IMR-90 (cell line): ENCODE results near the gene TIMM17B. TPM values are rescaled to one million over a fixed set of nuclear protein-coding genes. Genes with fewer than 3 reads are reported as not detected.

Experiments
- ATAC-seq: fragments of 200-7000 bp; cut with Tn5 transposase; 2 replicates; pipeline ENCODE4 v1.9.1; 2020; ENCODE audit warnings: low read depth, mild to moderate bottlenecking, moderate library complexity
- BruUV-seq: library from RNA; stranded (reverse); fragments of 400-500 nt; replicated peaks from 2 replicates; lab custom pipeline; 2021; lab: Mats Ljungman, UMichigan
- CTCF ChIA-PET: fragments of 300-600 bp; formaldehyde crosslinking; extraction: SDS; loops from one replicate; lab custom pipeline; 2021; ENCODE audit warnings: antibody characterized with exemption; lab: Yijun Ruan, JAX
- POLR2A ChIA-PET: fragments of 300-600 bp; sonication (Branson Sonifier 250); formaldehyde crosslinking; loops from one replicate; lab custom pipeline; 2022; ENCODE audit warnings: antibody characterized with exemption; ENCODE audit not compliant: unreplicated experiment; lab: Charles Lee
- DNase-seq: peaks from one replicate; pipeline ENCODE4 v3.0.0; 2013
- H2AFZ ChIP-seq: replicated peaks from 2 replicates; pipeline ENCODE3; 2013; ENCODE audit warnings: low read length, mild to moderate bottlenecking; ENCODE audit not compliant: poor library complexity
- H2AK5ac ChIP-seq: 2 replicates; pipeline ENCODE4 v1.6.1; 2013; ENCODE audit warnings: low read depth, low read length, inconsistent platforms
- H2AK9ac ChIP-seq: replicated peaks from 2 replicates; pipeline ENCODE3; 2013; ENCODE audit warnings: mild to moderate bottlenecking, low read depth, low read length, moderate library complexity; ENCODE audit not compliant: poor library complexity
- H2BK120ac ChIP-seq: 2 replicates; pipeline ENCODE4 v1.6.1; 2013; ENCODE audit warnings: low read depth, low read length, inconsistent platforms
- H2BK15ac ChIP-seq: 3 replicates; pipeline ENCODE4 v1.6.1; 2013; ENCODE audit warnings: low read depth, low read length, inconsistent platforms
- H2BK20ac ChIP-seq: 2 replicates; pipeline ENCODE4 v1.6.1; 2013; ENCODE audit warnings: low read depth, mild to moderate bottlenecking, inconsistent platforms, low read length, moderate library complexity
- H2BK5ac ChIP-seq: 2 replicates; pipeline ENCODE4 v1.6.1; 2013; ENCODE audit warnings: mild to moderate bottlenecking, low read depth, low read length, inconsistent platforms; ENCODE audit not compliant: poor library complexity, severe bottlenecking
- H3K14ac ChIP-seq: replicated peaks from 2 replicates; pipeline ENCODE4 v1.6.1; 2013; ENCODE audit warnings: low read depth, low read length, inconsistent platforms
- H3K18ac ChIP-seq: 2 replicates; pipeline ENCODE4 v1.6.1; 2013; ENCODE audit warnings: low read depth, low read length, control low read depth
- H3K23ac ChIP-seq: 2 replicates; pipeline ENCODE4 v1.6.1; 2013; ENCODE audit warnings: low read depth, low read length, inconsistent platforms
- H3K27ac ChIP-seq: 2 replicates; pipeline ENCODE4 v1.5.1; 2013; ENCODE audit warnings: mild to moderate bottlenecking, control low read depth, low read length; ENCODE audit not compliant: insufficient read depth
- H3K27me3 ChIP-seq: 2 replicates; pipeline ENCODE4 v1.6.1; 2013; ENCODE audit warnings: low read length; ENCODE audit not compliant: control insufficient read depth, insufficient read depth
- H3K36me3 ChIP-seq: 2 replicates; pipeline ENCODE4 v1.6.1; 2013; ENCODE audit warnings: low read length, mixed read lengths; ENCODE audit not compliant: control insufficient read depth, insufficient read depth
- H3K4ac ChIP-seq: 2 replicates; pipeline ENCODE4 v1.6.1; 2013; ENCODE audit warnings: low read depth, low read length, inconsistent platforms
- H3K4me1 ChIP-seq: 2 replicates; pipeline ENCODE4 v1.6.1; 2013; ENCODE audit warnings: low read length, mixed read lengths; ENCODE audit not compliant: control insufficient read depth, insufficient read depth
- H3K4me2 ChIP-seq: 2 replicates; pipeline ENCODE4 v1.6.1; 2013; ENCODE audit warnings: low read depth, mild to moderate bottlenecking, control low read depth, low read length, moderate library complexity
- H3K4me3 ChIP-seq: 2 replicates; pipeline ENCODE4 v1.5.1; 2013; ENCODE audit warnings: low read depth, mild to moderate bottlenecking, control low read depth, low read length, moderate library complexity; ENCODE audit not compliant: insufficient read depth
- H3K56ac ChIP-seq: 2 replicates; pipeline ENCODE4 v1.6.1; 2013; ENCODE audit warnings: low read length, inconsistent platforms; ENCODE audit not compliant: insufficient read depth; ENCODE audit errors: extremely low read depth
- H3K79me1 ChIP-seq, 2 experiments: 2 replicates each; pipeline ENCODE4 v1.6.1; 2013; ENCODE audit warnings: low read length in 2 of 2, inconsistent platforms in 1 of 2, low read depth in 1 of 2
- H3K9ac ChIP-seq: 2 replicates; pipeline ENCODE4 v1.6.1; 2013; ENCODE audit warnings: low read depth, low read length, control low read depth
- H3K9me1 ChIP-seq: 2 replicates; pipeline ENCODE4 v1.6.1; 2013; ENCODE audit warnings: low read length, inconsistent platforms; ENCODE audit not compliant: insufficient read depth
- H3K9me3 ChIP-seq: 2 replicates; pipeline ENCODE4 v1.6.1; 2013; ENCODE audit warnings: low read length; ENCODE audit not compliant: control insufficient read depth, insufficient read depth
- H4K20me1 ChIP-seq: 2 replicates; pipeline ENCODE4 v1.6.1; 2013; ENCODE audit warnings: low read length, inconsistent platforms; ENCODE audit not compliant: insufficient read depth
- H4K5ac ChIP-seq: 2 replicates; pipeline ENCODE4 v1.6.1; 2013; ENCODE audit warnings: mild to moderate bottlenecking, low read depth, low read length, control low read depth
- H4K8ac ChIP-seq, 2 experiments: 2 replicates each; pipeline ENCODE4 v1.6.1; 2013; ENCODE audit warnings: low read depth in 2 of 2, low read length in 2 of 2, control low read depth in 1 of 2, inconsistent platforms in 1 of 2
- H4K91ac ChIP-seq: 2 replicates; pipeline ENCODE4 v1.6.1; 2013; ENCODE audit warnings: low read depth, low read length, inconsistent platforms; ENCODE audit not compliant: insufficient read depth
- BHLHE40 ChIP-seq: fragments of 150-350 bp; IDR thresholded peaks from 2 replicates; pipeline ENCODE4 v1.6.1; 2016; ENCODE audit warnings: mild to moderate bottlenecking, low read depth, low read length
- CEBPB ChIP-seq: IDR thresholded peaks from 2 replicates; pipeline ENCODE4 v1.6.1; 2012; ENCODE audit warnings: low read depth, low read length, improper control_type of control experiment
- CHD1 ChIP-seq: IDR thresholded peaks from 2 replicates; pipeline ENCODE4 v1.6.1; 2012; ENCODE audit warnings: low read depth, low read length, improper control_type of control experiment
- MAZ ChIP-seq: IDR thresholded peaks from 2 replicates; pipeline ENCODE4 v1.6.1; 2012; ENCODE audit warnings: low read depth, mild to moderate bottlenecking, low read length, improper control_type of control experiment, moderate library complexity, borderline replicate concordance
- MXI1 ChIP-seq: IDR thresholded peaks from 2 replicates; pipeline ENCODE4 v1.6.1; 2012; ENCODE audit warnings: low read depth, mild to moderate bottlenecking, low read length, moderate library complexity, borderline replicate concordance
- RFX5 ChIP-seq: IDR thresholded peaks from 2 replicates; pipeline ENCODE4 v1.8.0; 2012; ENCODE audit warnings: low read depth, mild to moderate bottlenecking, low read length, moderate library complexity
- WGBS, 2 experiments: methylation state at CpG; one replicate each; pipeline versions ENCODE4 v1.1.5 to v1.1.7; 2013; ENCODE audit warnings: missing lambda C conversion rate in 2 of 2; ENCODE audit not compliant: insufficient read length in 1 of 2; ENCODE audit errors: extremely low coverage in 2 of 2; 5-methylcytosine and 5-hydroxymethylcytosine counted together
- dilution Hi-C: fragments of 300-500 bp; cut with HindIII; formaldehyde crosslinking; loops from one replicate; pipeline ENCODE4 v1.14.3; 2018; ENCODE audit warnings: low sequenced_read_pairs; ENCODE audit not compliant: unreplicated experiment
- in situ Hi-C: fragments of 300-500 bp; cut with MboI; formaldehyde crosslinking; loops from 3 replicates; pipeline ENCODE4 v1.14.3; 2019; ENCODE audit warnings: low sequenced_read_pairs, inconsistent platforms, mixed read lengths
- intact Hi-C: fragments of 100-400 bp; cut with micrococcal nuclease; formaldehyde crosslinking; loops from 2 replicates; pipeline ENCODE4 v1.10.0; 2022
- polyA plus RNA-seq, 3 experiments: library from polyadenylated mRNA; depleted of rRNA; stranded (reverse); fragments of >200 nt; gene quantifications; 2 replicates each; pipeline ENCODE4 v1.2.3, GENCODE V29; 2012; ENCODE audit warnings: low replicate concordance in 1 of 3
- total RNA-seq: library from RNA; depleted of rRNA; stranded (reverse); fragments of >200 nt; gene quantifications from 2 replicates; pipeline ENCODE4 v1.2.3, GENCODE V29; 2012
- TF ChIP-seq, protein P1 (sequence below): fragments of 150-350 bp; IDR thresholded peaks from 2 replicates; pipeline ENCODE4 v1.6.1; 2016; ENCODE audit warnings: low read depth, mild to moderate bottlenecking, low read length, moderate library complexity, borderline replicate concordance
- TF ChIP-seq, protein P2 (sequence below): fragments of 150-350 bp; IDR thresholded peaks from 2 replicates; pipeline ENCODE4 v1.6.1; 2017; ENCODE audit warnings: mild to moderate bottlenecking, antibody characterized with exemption, low read length, low read depth

TIMM17B gene
- total and polyA plus RNA-seq, 2 of the 4 experiments (the other 2 are of a cell fraction): 28.7 to 73.6 TPM

DNA sequence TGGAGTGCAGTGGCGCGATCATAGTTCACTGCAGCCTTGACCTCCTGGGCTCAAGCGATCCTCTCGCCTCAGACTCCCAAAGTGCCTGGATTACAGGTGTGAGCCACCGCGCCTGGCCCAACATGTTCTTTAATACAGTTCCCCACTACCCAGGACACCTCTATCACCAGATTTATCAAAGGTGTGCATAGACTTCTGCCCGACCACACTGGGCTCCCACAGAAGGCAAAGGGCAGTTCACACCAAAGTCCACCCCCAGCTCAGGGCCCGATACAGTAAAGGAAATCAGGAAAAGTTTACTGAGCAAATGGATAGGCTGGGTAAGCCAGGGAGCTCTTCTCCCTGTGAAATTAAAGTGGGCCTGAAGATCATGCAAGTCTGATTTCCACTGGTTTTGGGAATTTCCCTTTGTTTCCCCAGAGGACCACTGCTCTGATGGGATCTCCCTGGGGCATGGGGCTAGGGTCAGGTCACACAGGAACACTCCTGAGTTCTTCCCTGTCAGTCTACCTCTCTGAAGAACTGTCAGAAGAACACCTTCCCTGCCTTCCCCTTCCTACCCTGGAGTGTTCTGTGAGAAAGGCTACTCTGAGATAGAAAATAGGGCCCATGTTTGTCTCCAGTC, 39.0 kb upstream of the TIMM17B start:
- Histone ChIP-seq H2AK5ac (no peak overlapping the region), H4K8ac (no peak overlapping the region), H3K9me1 (peaks cover 4% of the 10 kb centered on the region; the same call in 1 of the 2 replicates), H3K4ac (no peak overlapping the region), H3K4me2 (no peak overlapping the region), H3K27ac (no peak overlapping the region), H3K36me3 (peaks cover 30% of the 10 kb centered on the region), H2AFZ (no peak overlapping the region), H2BK120ac (no peak overlapping the region), H2BK15ac (no peak overlapping the region), H4K5ac (no peak overlapping the region), H3K27me3 (no peaks in the 10 kb centered on the region), H2BK5ac (no peak overlapping the region), H3K23ac (no peak overlapping the region), H3K56ac (no peak overlapping the region), H3K4me1 (no peaks in the 10 kb centered on the region; the same call in 1 of the 2 replicates), H4K20me1 (peaks cover 34% of the 10 kb centered on the region), H3K9ac (no peak overlapping the region), H3K79me1 (peaks cover 0 to 43% of the 10 kb centered on the region in 2 experiments; a peak in 3 of 4 replicates), H2AK9ac (no peak overlapping the region), H3K18ac (no peak overlapping the region), H3K14ac (no peak overlapping the region), H4K91ac (no peak overlapping the region), H3K9me3 (no peaks in the 10 kb centered on the region), H3K4me3 (no peak overlapping the region), H2BK20ac (no peak overlapping the region)
- no peak for ATAC-seq
- dilution Hi-C loops (no loop called here), in situ Hi-C loops (no loop called here), intact Hi-C loops (no loop called here)
- CTCF ChIA-PET: no interaction called here
- POLR2A ChIA-PET: no interaction called here
- no peak for TF ChIP-seq CEBPB
- TF ChIP-seq, protein P1, sequence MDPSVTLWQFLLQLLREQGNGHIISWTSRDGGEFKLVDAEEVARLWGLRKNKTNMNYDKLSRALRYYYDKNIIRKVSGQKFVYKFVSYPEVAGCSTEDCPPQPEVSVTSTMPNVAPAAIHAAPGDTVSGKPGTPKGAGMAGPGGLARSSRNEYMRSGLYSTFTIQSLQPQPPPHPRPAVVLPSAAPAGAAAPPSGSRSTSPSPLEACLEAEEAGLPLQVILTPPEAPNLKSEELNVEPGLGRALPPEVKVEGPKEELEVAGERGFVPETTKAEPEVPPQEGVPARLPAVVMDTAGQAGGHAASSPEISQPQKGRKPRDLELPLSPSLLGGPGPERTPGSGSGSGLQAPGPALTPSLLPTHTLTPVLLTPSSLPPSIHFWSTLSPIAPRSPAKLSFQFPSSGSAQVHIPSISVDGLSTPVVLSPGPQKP: no peak
- TF ChIP-seq CHD1: no peak
- no peak for TF ChIP-seq RFX5
- TF ChIP-seq BHLHE40: no peak
- TF ChIP-seq, protein P2, sequence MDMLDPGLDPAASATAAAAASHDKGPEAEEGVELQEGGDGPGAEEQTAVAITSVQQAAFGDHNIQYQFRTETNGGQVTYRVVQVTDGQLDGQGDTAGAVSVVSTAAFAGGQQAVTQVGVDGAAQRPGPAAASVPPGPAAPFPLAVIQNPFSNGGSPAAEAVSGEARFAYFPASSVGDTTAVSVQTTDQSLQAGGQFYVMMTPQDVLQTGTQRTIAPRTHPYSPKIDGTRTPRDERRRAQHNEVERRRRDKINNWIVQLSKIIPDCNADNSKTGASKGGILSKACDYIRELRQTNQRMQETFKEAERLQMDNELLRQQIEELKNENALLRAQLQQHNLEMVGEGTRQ: no peak
- TF ChIP-seq MXI1: no peak
- no peak for TF ChIP-seq MAZ
- no peak for DNase-seq
- WGBS, 2 experiments: 100% methylated on average over 4 of the region's 8 CpGs; no CpG with 5 or more reads in 1 of the 2 experiments
- BruUV-seq: no TSS peak
